H1 (cell line): Measurements from ENCODE around the gene NEDD4. TPM values are rescaled to one million over a fixed set of nuclear protein-coding genes. Genes with fewer than 3 reads are reported as not detected.

Experiments
- CTCF ChIA-PET: fragments of 300-600 bp; sonication (Branson Sonifier 250); formaldehyde crosslinking; loops from one replicate; lab custom pipeline; 2021; ENCODE audit not compliant: partially characterized antibody; lab: Charles Lee
- POLR2A ChIA-PET: fragments of 300-600 bp; sonication (Branson Sonifier 250); formaldehyde crosslinking; loops from one replicate; lab custom pipeline; 2021; ENCODE audit warnings: inconsistent platforms; ENCODE audit not compliant: partially characterized antibody; lab: Charles Lee
- DNase-seq, 2 experiments: peaks; one replicate each; pipeline versions ENCODE4 v3.0.0 to v3.0.0-alpha.2; 2010 to 2022; ENCODE audit warnings: low spot score in 2 of 2, low read depth in 1 of 2, mixed read lengths in 1 of 2
- FAIRE-seq: peaks from 2 replicates; lab custom pipeline; 2011; peaks lifted over from hg19 to GRCh38; lab: Jason Lieb, UNC
- H2AFZ ChIP-seq: 2 replicates; pipeline ENCODE4 v1.8.1; 2012; ENCODE audit warnings: low read length, inconsistent platforms
- H2AK5ac ChIP-seq: 2 replicates; pipeline ENCODE4 v1.6.1; 2013; ENCODE audit warnings: low read depth, low read length
- H2BK120ac ChIP-seq: replicated peaks from 2 replicates; pipeline ENCODE3; 2013; ENCODE audit warnings: low read depth, low read length, inconsistent platforms
- H2BK12ac ChIP-seq: 2 replicates; pipeline ENCODE4 v1.6.1; 2013; ENCODE audit warnings: low read depth, low read length
- H2BK15ac ChIP-seq: 2 replicates; pipeline ENCODE4 v1.6.1; 2013; ENCODE audit warnings: low read length
- H2BK20ac ChIP-seq: 2 replicates; pipeline ENCODE4 v1.6.1; 2013; ENCODE audit warnings: low read length
- H2BK5ac ChIP-seq: 2 replicates; pipeline ENCODE4 v1.6.1; 2013; ENCODE audit warnings: low read depth, low read length
- H3K14ac ChIP-seq: 2 replicates; pipeline ENCODE4 v1.6.1; 2013; ENCODE audit warnings: inconsistent platforms; ENCODE audit not compliant: insufficient read length
- H3K18ac ChIP-seq: 2 replicates; pipeline ENCODE4 v1.6.1; 2013; ENCODE audit warnings: low read length; ENCODE audit errors: extremely low read depth
- H3K23ac ChIP-seq: 2 replicates; pipeline ENCODE4 v1.6.1; 2013; ENCODE audit warnings: inconsistent platforms; ENCODE audit not compliant: insufficient read length
- H3K23me2 ChIP-seq: 2 replicates; pipeline ENCODE4 v1.6.1; 2013; ENCODE audit warnings: low read depth, low read length
- H3K27ac ChIP-seq: 2 replicates; pipeline ENCODE4 v1.6.1; 2011; ENCODE audit warnings: low read depth, low read length, inconsistent platforms
- H3K27me3 ChIP-seq, 4 experiments: replicated peaks in 1 of 4; 1 replicate in 1 of 4; 2 replicates in 3 of 4; pipeline versions ENCODE4 v1.6.1 to v1.8.1; 2011 to 2013; ENCODE audit warnings: low read length in 3 of 4, mild to moderate bottlenecking in 3 of 4, inconsistent platforms in 2 of 4, mixed read lengths in 2 of 4, moderate library complexity in 1 of 4; ENCODE audit not compliant: control insufficient read depth in 3 of 4, insufficient read depth in 3 of 4; ENCODE audit errors: extremely low read depth in 1 of 4
- H3K36me3 ChIP-seq, 4 experiments: 2 replicates each; pipeline versions ENCODE4 v1.6.1 to v1.8.1; 2011 to 2013; ENCODE audit warnings: mild to moderate bottlenecking in 4 of 4, low read length in 3 of 4, moderate library complexity in 2 of 4, control low read depth in 1 of 4, inconsistent platforms in 1 of 4; ENCODE audit not compliant: insufficient read depth in 4 of 4, control insufficient read depth in 2 of 4
- H3K4ac ChIP-seq: replicated peaks from 2 replicates; pipeline ENCODE3; 2013; ENCODE audit warnings: low read length, low read depth, mixed read lengths, inconsistent platforms; ENCODE audit not compliant: insufficient read length
- H3K4me1 ChIP-seq, 4 experiments: replicated peaks in 1 of 4; 1 replicate in 1 of 4; 2 replicates in 3 of 4; pipeline versions ENCODE4 v1.6.1 to v1.8.1; 2011 to 2013; ENCODE audit warnings: low read length in 3 of 4, inconsistent platforms in 2 of 4, mixed read lengths in 1 of 4; ENCODE audit not compliant: insufficient read depth in 4 of 4, control insufficient read depth in 3 of 4
- H3K4me2 ChIP-seq, 2 experiments: 2 replicates each; pipeline versions ENCODE4 v1.6.1 to v1.8.1; 2011 to 2013; ENCODE audit warnings: low read depth in 2 of 2, low read length in 2 of 2, control low read depth in 1 of 2, inconsistent platforms in 1 of 2, mild to moderate bottlenecking in 1 of 2; ENCODE audit not compliant: insufficient read depth in 1 of 2
- H3K4me3 ChIP-seq, 4 experiments: fragments of 200-600, 300-600 bp in 1 of 4; sonication (generic), shearing (Covaris generic), sonication (Bioruptor Twin) in 1 of 4; 2 replicates each; pipeline versions ENCODE4 v1.5.1 to v1.8.1; 2011 to 2016; ENCODE audit warnings: low read length in 4 of 4, low read depth in 3 of 4, control low read depth in 2 of 4, inconsistent platforms in 2 of 4, mild to moderate bottlenecking in 2 of 4, mixed read lengths in 1 of 4, moderate library complexity in 1 of 4; ENCODE audit not compliant: insufficient read depth in 2 of 4; ENCODE audit errors: extremely low read depth in 1 of 4
- H3K56ac ChIP-seq: replicated peaks from 2 replicates; pipeline ENCODE3; 2013; ENCODE audit warnings: low read depth, mild to moderate bottlenecking, mixed read lengths, low read length, inconsistent platforms; ENCODE audit not compliant: insufficient read length
- H3K79me1 ChIP-seq: 2 replicates; pipeline ENCODE4 v1.6.1; 2013; ENCODE audit warnings: low read depth, low read length, control low read depth
- H3K79me2 ChIP-seq, 2 experiments: 2 replicates each; pipeline versions ENCODE4 v1.6.1 to v1.8.1; 2012 to 2013; ENCODE audit warnings: low read length in 2 of 2, mild to moderate bottlenecking in 2 of 2, inconsistent platforms in 1 of 2; ENCODE audit not compliant: insufficient read depth in 2 of 2, control insufficient read depth in 1 of 2
- H3K9ac ChIP-seq, 4 experiments: replicated peaks in 1 of 4; 1 replicate in 1 of 4; 2 replicates in 3 of 4; pipeline versions ENCODE4 v1.6.1 to v1.8.1; 2011 to 2013; ENCODE audit warnings: low read depth in 3 of 4, low read length in 3 of 4, control low read depth in 2 of 4, mild to moderate bottlenecking in 2 of 4, moderate library complexity in 2 of 4, inconsistent platforms in 1 of 4; ENCODE audit errors: extremely low read depth in 1 of 4
- H3K9me3 ChIP-seq, 2 experiments: 2 replicates each; pipeline versions ENCODE4 v1.6.1 to v1.8.1; 2012 to 2013; ENCODE audit warnings: mild to moderate bottlenecking in 2 of 2, moderate library complexity in 2 of 2, control low read depth in 1 of 2, inconsistent platforms in 1 of 2, low read depth in 1 of 2, low read length in 1 of 2, mixed read lengths in 1 of 2; ENCODE audit not compliant: insufficient read depth in 2 of 2
- H4K20me1 ChIP-seq, 2 experiments: replicated peaks in 1 of 2; 2 replicates each; pipeline versions ENCODE3 to v1.8.1; 2011 to 2013; ENCODE audit warnings: inconsistent platforms in 2 of 2, low read length in 2 of 2, mild to moderate bottlenecking in 1 of 2; ENCODE audit not compliant: insufficient read depth in 2 of 2, control insufficient read depth in 1 of 2
- H4K5ac ChIP-seq: 2 replicates; pipeline ENCODE4 v1.6.1; 2013; ENCODE audit warnings: low read length, low read depth, mixed read lengths, inconsistent platforms; ENCODE audit not compliant: insufficient read length
- H4K8ac ChIP-seq: 2 replicates; pipeline ENCODE4 v1.8.0; 2013; ENCODE audit warnings: mild to moderate bottlenecking, moderate library complexity, low read length, inconsistent platforms; ENCODE audit not compliant: insufficient read depth; ENCODE audit errors: extremely low read depth
- H4K91ac ChIP-seq: replicated peaks from 2 replicates; pipeline ENCODE3; 2013; ENCODE audit warnings: low read length, mixed read lengths, inconsistent platforms; ENCODE audit not compliant: insufficient read length
- ASH2L ChIP-seq: fragments of 200-600, 300-600 bp; sonication (generic); IDR thresholded peaks from one replicate; pipeline ENCODE4 v1.7.1; 2017; ENCODE audit warnings: low read length
- BRCA1 ChIP-seq: IDR thresholded peaks from 2 replicates; pipeline ENCODE4 v1.6.1; 2012; ENCODE audit warnings: low read depth, low read length, improper control_type of control experiment
- CBX8 ChIP-seq: fragments of 300-800, 300-1000 bp; sonication (generic); IDR thresholded peaks from 2 replicates; pipeline ENCODE4 v1.7.1; 2016; ENCODE audit warnings: low read depth, low read length, borderline replicate concordance
- CEBPB ChIP-seq: IDR thresholded peaks from 2 replicates; pipeline ENCODE4 v1.6.1; 2012; ENCODE audit warnings: low read depth, low read length
- KDM1A ChIP-seq: fragments of 200-600, 300-600 bp; sonication (generic); IDR thresholded peaks from 2 replicates; pipeline ENCODE4 v1.7.1; 2016; ENCODE audit warnings: mild to moderate bottlenecking, low read length, borderline replicate concordance
- RFX5 ChIP-seq: IDR thresholded peaks from 2 replicates; pipeline ENCODE4 v1.6.1; 2011; ENCODE audit warnings: low read depth, low read length, improper control_type of control experiment, borderline replicate concordance
- SIRT6 ChIP-seq: IDR thresholded peaks from one replicate; pipeline ENCODE4 v1.7.1; 2012; ENCODE audit warnings: low read length, inconsistent platforms
- WGBS, 2 experiments: shearing (Covaris generic) in 1 of 2; methylation state at CpG; one replicate each; pipeline versions ENCODE4 v1.1.6 to v1.1.7; 2013 to 2015; ENCODE audit warnings: low lambda C conversion rate in 2 of 2, mixed read lengths in 2 of 2, inconsistent platforms in 1 of 2, low coverage in 1 of 2, missing lambda C conversion rate in 1 of 2; ENCODE audit not compliant: insufficient replicate concordance in 2 of 2, insufficient coverage in 1 of 2, insufficient read length in 1 of 2; ENCODE audit errors: extremely low coverage in 1 of 2, missing lambda C conversion rate in 1 of 2; 5-methylcytosine and 5-hydroxymethylcytosine counted together
- polyA plus RNA-seq, 7 experiments: library from polyadenylated mRNA; depleted of rRNA in 3 of 7; stranded (reverse) in 5 of 7; unstranded in 2 of 7; fragments of >200 nt in 5 of 7; fragments of 200-250 nt in 2 of 7; gene quantifications; 1 replicate in 5 of 7; 2 replicates in 1 of 7; 4 replicates in 1 of 7; pipeline versions ENCODE4 v1.2.1 to v1.2.3, GENCODE V29; 2011 to 2013; ENCODE audit warnings: missing spikeins in 2 of 7, mixed read lengths in 2 of 7
- total RNA-seq: library from RNA; stranded (reverse); fragmentation: NEBNext Ultra II Directional; extraction: Animal tissue kit (Norgen Biotek cat#: 25700); gene quantifications from 2 replicates; pipeline ENCODE4 v1.2.1, GENCODE V29; 2021

NEDD4 gene
- total and polyA plus RNA-seq, 2 of the 8 experiments (the other 6 are each of a cell fraction or from before 2014, with no cell fraction given) = 0.95 to 3.9 TPM

GRCh38 chr15:55872471-55872870, 120.9 kb downstream of the NEDD4 start:
- no peak for TF ChIP-seq RFX5
- no peak for TF ChIP-seq KDM1A
- TF ChIP-seq CBX8 = no peak
- TF ChIP-seq SIRT6 = no peak
- TF ChIP-seq CEBPB = no peak
- no peak for TF ChIP-seq ASH2L
- no peak for TF ChIP-seq BRCA1
- POLR2A ChIA-PET = no interaction called here
- Histone ChIP-seq H3K9me3 (0 out of 4 replicates have a peak, but pooled peaks cover 0 to 5% of the 10 kb centered on the region in 2 experiments), H3K4me2 (no peak overlapping the region), H2BK12ac (no peak overlapping the region), H3K79me1 (no peaks in the 10 kb centered on the region), H3K4me3 (no peak overlapping the region), H3K4ac (no peak overlapping the region), H2BK5ac (no peak overlapping the region), H3K36me3 (no peaks in the 10 kb centered on the region), H2BK120ac (no peak overlapping the region), H4K20me1 (no peaks in the 10 kb centered on the region), H3K9ac (no peak overlapping the region), H3K23me2 (no peaks in the 10 kb centered on the region), H2AFZ (no peak overlapping the region), H3K14ac (no peak overlapping the region), H4K5ac (no peak overlapping the region), H3K23ac (no peak overlapping the region), H3K27ac (no peak overlapping the region), H3K27me3 (no peaks in the 10 kb centered on the region), H3K18ac (no peak overlapping the region), H3K79me2 (no peaks in the 10 kb centered on the region), H2AK5ac (no peak overlapping the region), H2BK15ac (no peak overlapping the region), H4K91ac (no peak overlapping the region), H2BK20ac (no peak overlapping the region), H3K4me1 (no peaks in the 10 kb centered on the region), H3K56ac (no peak overlapping the region), H4K8ac (no peak overlapping the region)
- FAIRE-seq = no peak
- no peak for DNase-seq
- WGBS, 2 experiments = 89% methylated on average over 2 of the region's 2 CpGs; no CpG with 5 or more reads in 1 of the 2 experiments
- CTCF ChIA-PET = interaction anchor here (0.5 kb wide), 1 partner anchor 45 kb away, joined by 4 read pairs; no protein-coding TSS in a partner anchor
